ENCODE results near the gene ZMYND8.

- TF ChIP-seq CTCF (conservative IDR thresholded peaks at IDR 0.05) = no peak
- TF ChIP-seq ZFX (IDR thresholded peaks at IDR 0.05) = no peak
These were observed 98.7 kb downstream of the ZMYND8 start for GRCh38 chr20:47257771-47258170.
